Activated naive CD4-positive, alpha-beta T cell treated with anti-CD3 and anti-CD28 coated beads for 36 hours (primary cell): ENCODE results near the gene TBC1D22A. TPM values are rescaled to one million over a fixed set of nuclear protein-coding genes. Genes with fewer than 3 reads are reported as not detected.

Experiments
- CTCF ChIA-PET: fragments of 350-600 bp; sonication (Branson Sonifier 250); formaldehyde crosslinking; loops from one replicate; lab custom pipeline; 2021; ENCODE audit warnings: antibody characterized with exemption; lab: Charles Lee
- DNase-seq: peaks from one replicate; pipeline ENCODE4 v3.0.0-alpha.2; 2020
- H3K27ac Mint-ChIP-seq: one replicate; pipeline ENCODE4 v1.8.0; 2021; ENCODE audit warnings: mild to moderate bottlenecking, mixed read lengths
- H3K27me3 Mint-ChIP-seq: one replicate; pipeline ENCODE4 v1.8.0; 2021; ENCODE audit warnings: low read depth, mixed read lengths
- H3K36me3 Mint-ChIP-seq: one replicate; pipeline ENCODE4 v1.8.0; 2021; ENCODE audit warnings: low read depth, mixed read lengths
- H3K4me1 Mint-ChIP-seq: one replicate; pipeline ENCODE4 v1.8.0; 2021; ENCODE audit warnings: low read depth, mixed read lengths
- H3K4me3 Mint-ChIP-seq: one replicate; pipeline ENCODE4 v1.8.0; 2021; ENCODE audit warnings: mild to moderate bottlenecking, moderate library complexity, mixed read lengths
- H3K9me3 Mint-ChIP-seq: one replicate; pipeline ENCODE4 v1.8.0; 2021; ENCODE audit warnings: mixed read lengths
- intact Hi-C: fragments of 100-400 bp; cut with micrococcal nuclease; formaldehyde crosslinking; loops from one replicate; pipeline ENCODE4 v1.15.1; 2023
- total RNA-seq, 2 experiments: library from RNA; stranded (reverse); gene quantifications; one replicate each; pipeline ENCODE4 v1.2.3, GENCODE V29; 2021

Gene TBC1D22A
- total RNA-seq, 2 experiments from 2014 or later = 20.1 to 21.4 TPM

- DNase-seq = no peak
- H3K27ac Mint-ChIP-seq = no peak overlapping the region
- no peaks in the 10 kb centered on the region for H3K9me3 Mint-ChIP-seq
- no peaks in the 10 kb centered on the region for H3K27me3 Mint-ChIP-seq
- H3K36me3 Mint-ChIP-seq = peaks cover 10% of the 10 kb centered on the region
- CTCF ChIA-PET = no interaction called here
- intact Hi-C loops = no loop called here
- no peaks in the 10 kb centered on the region for H3K4me1 Mint-ChIP-seq
- H3K4me3 Mint-ChIP-seq = no peak overlapping the region
These were observed 120.9 kb downstream of the TBC1D22A start for GRCh38 chr22:46883092-46883910.

GRCh38 chr22:46884365-46884764 lies 121.9 kb downstream of the TBC1D22A start:
- Mint-ChIP-seq H3K27ac (no peak overlapping the region), H3K9me3 (no peaks in the 10 kb centered on the region), H3K27me3 (no peaks in the 10 kb centered on the region), H3K36me3 (peaks cover 10% of the 10 kb centered on the region), H3K4me3 (no peak overlapping the region), H3K4me1 (no peaks in the 10 kb centered on the region)
- CTCF ChIA-PET = no interaction called here
- intact Hi-C loops = no loop called here
- DNase-seq = no peak

GRCh38 chr22:46887978-46888377 lies 125.5 kb downstream of the TBC1D22A start:
- CTCF ChIA-PET = no interaction called here
- no peaks in the 10 kb centered on the region for H3K4me1 Mint-ChIP-seq
- H3K27me3 Mint-ChIP-seq = no peaks in the 10 kb centered on the region
- H3K36me3 Mint-ChIP-seq = peaks cover 10% of the 10 kb centered on the region
- H3K27ac Mint-ChIP-seq = no peak overlapping the region
- H3K9me3 Mint-ChIP-seq = no peaks in the 10 kb centered on the region
- intact Hi-C loops = no loop called here
- no peak for DNase-seq
- no peak overlapping the region for H3K4me3 Mint-ChIP-seq

DNA sequence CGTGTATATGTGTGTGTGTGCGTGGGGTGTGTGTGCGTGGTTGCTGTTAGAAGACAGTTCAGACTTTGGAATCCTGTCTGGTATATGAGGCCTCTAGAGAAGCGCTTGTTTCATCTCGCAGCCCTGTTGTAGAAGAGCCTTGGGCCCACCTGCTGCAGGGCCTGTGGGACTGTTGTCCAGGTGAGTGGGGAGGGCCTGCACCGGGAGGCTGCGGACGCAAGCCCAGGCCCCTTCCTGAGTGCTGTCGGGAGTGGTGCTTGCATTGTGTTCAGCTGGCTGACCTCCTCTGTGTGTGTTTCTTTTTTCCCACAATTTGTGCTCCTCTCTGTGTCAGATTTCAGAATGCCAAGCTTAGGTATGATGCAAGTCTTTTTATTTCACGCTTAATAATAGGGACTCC lies 128.4 kb downstream of the TBC1D22A start:
- no peak for DNase-seq
- Mint-ChIP-seq H3K27ac (no peak overlapping the region), H3K27me3 (no peaks in the 10 kb centered on the region), H3K36me3 (peaks cover 5% of the 10 kb centered on the region), H3K4me1 (peaks cover 2% of the 10 kb centered on the region), H3K4me3 (no peak overlapping the region), H3K9me3 (no peaks in the 10 kb centered on the region)
- intact Hi-C loops = no loop called here
- CTCF ChIA-PET = no interaction called here

DNA sequence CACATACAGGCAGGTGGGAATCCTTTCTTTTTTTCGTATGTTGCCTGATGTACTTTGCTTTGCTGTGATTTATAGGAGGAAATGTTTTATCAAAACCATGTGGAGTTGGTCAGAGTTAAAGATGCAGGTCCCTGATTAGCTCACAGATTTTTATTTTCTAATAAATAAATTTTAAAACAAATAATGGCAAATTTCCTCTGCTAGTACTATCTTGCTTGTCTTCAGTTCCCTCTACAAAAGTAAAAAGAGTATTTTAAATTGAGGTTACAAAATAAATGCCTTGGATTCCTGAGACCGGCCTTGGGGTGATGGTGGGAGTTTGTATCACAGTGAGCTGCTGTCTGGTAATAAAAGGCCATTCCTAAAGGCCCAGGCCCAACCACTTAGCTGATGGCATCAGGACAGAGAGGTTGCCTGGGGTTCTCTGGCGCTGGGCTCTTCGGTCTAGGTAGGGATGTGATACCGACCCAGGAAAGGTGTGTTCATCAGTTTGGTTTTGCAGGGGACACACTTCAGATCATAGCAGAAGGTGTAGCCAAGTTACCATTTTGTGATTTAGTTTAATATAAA lies 129.0 kb downstream of the TBC1D22A start:
- H3K4me1 Mint-ChIP-seq = peaks cover 3% of the 10 kb centered on the region
- intact Hi-C loops = no loop called here
- no peak overlapping the region for H3K27ac Mint-ChIP-seq
- no peak overlapping the region for H3K4me3 Mint-ChIP-seq
- H3K36me3 Mint-ChIP-seq = peaks cover 11% of the 10 kb centered on the region
- H3K9me3 Mint-ChIP-seq = no peaks in the 10 kb centered on the region
- no peaks in the 10 kb centered on the region for H3K27me3 Mint-ChIP-seq
- CTCF ChIA-PET = interaction anchor here (0.6 kb wide), 1 partner anchor 51 kb away, joined by 4 read pairs; no protein-coding TSS in a partner anchor
- no peak for DNase-seq

GRCh38 chr22:46892866-46893265 lies 130.4 kb downstream of the TBC1D22A start:
- Mint-ChIP-seq H3K27me3 (no peaks in the 10 kb centered on the region), H3K4me3 (no peak overlapping the region), H3K36me3 (peaks cover 14% of the 10 kb centered on the region), H3K9me3 (no peaks in the 10 kb centered on the region), H3K4me1 (peaks cover 6% of the 10 kb centered on the region), H3K27ac (no peak overlapping the region)
- CTCF ChIA-PET = no interaction called here
- intact Hi-C loops = no loop called here
- no peak for DNase-seq

- Mint-ChIP-seq H3K27ac (no peak overlapping the region), H3K27me3 (no peaks in the 10 kb centered on the region), H3K9me3 (no peaks in the 10 kb centered on the region), H3K4me3 (no peak overlapping the region), H3K4me1 (peaks cover 6% of the 10 kb centered on the region), H3K36me3 (peaks cover 16% of the 10 kb centered on the region)
- intact Hi-C loops = no loop called here
- CTCF ChIA-PET = no interaction called here
- no peak for DNase-seq
These were observed 131.0 kb downstream of the TBC1D22A start for GRCh38 chr22:46893281-46894020.

DNA sequence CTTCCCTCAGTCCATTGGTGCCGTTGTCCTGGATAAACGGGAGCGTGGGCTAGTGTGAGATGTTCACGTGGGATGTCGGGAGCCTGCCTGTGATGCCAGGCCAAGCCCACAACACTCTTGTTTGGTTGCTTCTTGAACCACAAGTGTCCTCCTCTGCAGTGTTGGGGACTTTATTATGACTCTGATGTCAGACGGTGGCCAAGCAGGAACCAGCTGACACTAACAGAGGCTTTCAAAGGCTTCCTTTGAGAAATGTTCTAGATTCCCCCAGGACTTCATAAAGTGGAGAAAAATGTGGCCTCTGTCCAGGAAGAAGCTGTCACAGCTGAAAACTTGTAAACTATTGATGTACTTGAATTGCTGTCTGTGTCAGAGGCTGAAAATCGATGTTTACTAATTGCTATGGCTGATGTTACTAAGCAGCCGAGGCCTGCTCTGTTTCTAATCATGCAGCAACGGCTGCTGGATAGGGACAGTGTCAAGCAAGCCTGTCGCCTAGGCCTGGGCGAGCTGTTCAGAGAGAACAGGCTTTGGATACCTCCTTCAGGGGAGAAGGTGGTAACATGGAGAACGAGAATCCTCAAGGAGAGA lies 131.7 kb downstream of the TBC1D22A start:
- peaks cover 17% of the 10 kb centered on the region for H3K36me3 Mint-ChIP-seq
- CTCF ChIA-PET = no interaction called here
- no peak overlapping the region for H3K27ac Mint-ChIP-seq
- intact Hi-C loops = no loop called here
- H3K9me3 Mint-ChIP-seq = no peaks in the 10 kb centered on the region
- H3K4me3 Mint-ChIP-seq = no peak overlapping the region
- no peak for DNase-seq
- H3K27me3 Mint-ChIP-seq = no peaks in the 10 kb centered on the region
- peaks cover 6% of the 10 kb centered on the region for H3K4me1 Mint-ChIP-seq

DNA sequence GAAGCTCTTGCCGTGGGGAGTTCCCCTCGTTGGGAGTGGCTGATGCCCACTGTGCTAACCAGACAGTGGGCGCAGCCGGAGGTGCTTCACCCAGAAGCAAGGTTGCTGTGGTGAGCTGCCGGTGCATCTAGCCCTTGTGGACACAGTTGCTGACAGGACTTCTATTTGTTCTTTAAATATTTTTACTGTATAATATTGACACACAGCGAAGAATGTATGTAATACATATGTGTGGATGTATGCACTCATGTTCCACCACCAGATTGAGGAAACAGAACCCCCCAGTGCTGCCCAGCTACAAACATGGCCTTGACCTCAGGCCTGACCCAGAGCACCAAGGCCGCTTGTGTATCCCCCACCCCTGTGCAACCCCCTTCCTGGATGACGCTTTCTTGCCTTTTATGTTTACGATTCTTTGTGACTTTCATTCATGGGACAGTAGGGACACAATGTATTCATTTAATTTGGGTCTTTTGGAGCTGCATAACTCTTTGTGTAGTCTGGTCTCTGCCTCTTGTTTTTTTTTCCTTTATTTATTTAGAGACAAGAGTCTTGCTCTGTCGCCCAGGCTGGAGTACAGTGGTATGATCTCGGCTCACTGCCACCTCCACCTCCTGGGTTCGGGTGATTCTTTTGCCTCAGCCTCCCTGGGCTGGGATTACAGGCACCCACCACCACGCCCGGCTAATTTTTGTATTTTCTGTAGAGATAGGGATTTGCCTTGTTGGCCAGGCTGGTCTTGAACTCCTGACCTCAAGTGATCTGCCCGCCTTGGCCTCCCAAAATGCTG lies 132.6 kb downstream of the TBC1D22A start:
- H3K4me1 Mint-ChIP-seq = peaks cover 6% of the 10 kb centered on the region
- DNase-seq = no peak
- H3K27me3 Mint-ChIP-seq = no peaks in the 10 kb centered on the region
- H3K27ac Mint-ChIP-seq = no peak overlapping the region
- CTCF ChIA-PET = interaction anchor here (0.7 kb wide), 1 partner anchor 20 kb away, joined by 3 read pairs; no protein-coding TSS in a partner anchor
- H3K4me3 Mint-ChIP-seq = no peak overlapping the region
- no peaks in the 10 kb centered on the region for H3K9me3 Mint-ChIP-seq
- intact Hi-C loops = no loop called here
- H3K36me3 Mint-ChIP-seq = peaks cover 17% of the 10 kb centered on the region

- CTCF ChIA-PET = interaction anchor here (0.7 kb wide), 1 partner anchor 21 kb away, joined by 3 read pairs; no protein-coding TSS in a partner anchor
- H3K36me3 Mint-ChIP-seq = peaks cover 17% of the 10 kb centered on the region
- H3K27me3 Mint-ChIP-seq = no peaks in the 10 kb centered on the region
- H3K27ac Mint-ChIP-seq = no peak overlapping the region
- no peak for DNase-seq
- no peak overlapping the region for H3K4me3 Mint-ChIP-seq
- no peaks in the 10 kb centered on the region for H3K9me3 Mint-ChIP-seq
- H3K4me1 Mint-ChIP-seq = peaks cover 6% of the 10 kb centered on the region
- intact Hi-C loops = no loop called here
These were observed 133.3 kb downstream of the TBC1D22A start for GRCh38 chr22:46895753-46896152.

- Mint-ChIP-seq H3K9me3 (no peaks in the 10 kb centered on the region), H3K27ac (no peak overlapping the region), H3K4me3 (no peak overlapping the region), H3K4me1 (peaks cover 6% of the 10 kb centered on the region), H3K27me3 (no peaks in the 10 kb centered on the region), H3K36me3 (peaks cover 17% of the 10 kb centered on the region)
- intact Hi-C loops = no loop called here
- CTCF ChIA-PET = no interaction called here
- no peak for DNase-seq
These were observed 133.7 kb downstream of the TBC1D22A start for GRCh38 chr22:46896166-46896565.
